Measurements from ENCODE around the gene MUC4. TPM values are rescaled to one million over a fixed set of nuclear protein-coding genes. Genes with fewer than 3 reads are reported as not detected.

Gene MUC4
- total and polyA plus RNA-seq, 10 of the 15 experiments (the other 5 are each of a cell fraction or from before 2014, with no cell fraction given) = 0.02 to 0.46 (median 0.27) TPM; not detected in 4

- RAD21 ChIA-PET (ENCODE audit: unreplicated experiment) = no interaction called here
- Histone ChIP-seq H3K36me3 (ENCODE audit: control insufficient read depth in 2 of 2, insufficient read depth in 2 of 2, low read length in 1 of 2) (no peaks in the 10 kb centered on the region), H3K4me2 (ENCODE audit: control insufficient read depth, insufficient read depth) (no peak overlapping the region), H3K9ac (ENCODE audit: control insufficient read depth, insufficient read depth, low read length) (no peak overlapping the region), H3K79me2 (ENCODE audit: control insufficient read depth, insufficient read depth, low read length) (no peaks in the 10 kb centered on the region), H4K20me1 (ENCODE audit: control insufficient read depth, insufficient read depth) (no peaks in the 10 kb centered on the region), H3K27ac (ENCODE audit: control insufficient read depth, insufficient read depth) (no peak overlapping the region), H3K4me1 (ENCODE audit: control insufficient read depth, insufficient read depth, low read length) (no peaks in the 10 kb centered on the region), H3K4me3 (no peak overlapping the region), H2AFZ (ENCODE audit: control insufficient read depth, low read depth, low read length) (no peak overlapping the region), H3K27me3 (replicated peaks in 1 of 2; ENCODE audit: control insufficient read depth in 2 of 2, insufficient read depth in 2 of 2, low read length in 1 of 2) (no peaks in the 10 kb centered on the region; a peak in 1 of 4 replicates), H3K9me3 (replicated peaks; ENCODE audit: control insufficient read depth, insufficient read depth, low read length) (no peaks in the 10 kb centered on the region)
- CTCF ChIA-PET = interaction anchor here (1.2 kb wide), 1 partner anchor 25 kb away, joined by 3 read pairs; no protein-coding TSS in a partner anchor
- intact Hi-C loops (cut with micrococcal nuclease; ENCODE audit: unreplicated experiment) (no loop called here), in situ Hi-C loops (cut with MboI) (no loop called here)
- no TSS peak for BruUV-seq (replicated peaks)
- FAIRE-seq = no peak
- ATAC-seq = no peak
- no peak for DNase-seq (ENCODE audit: low read depth, low spot score)
- SMC1A ChIA-PET (ENCODE audit: uncharacterized antibody, unreplicated experiment) = no interaction called here
- POLR2A ChIA-PET = no interaction called here
- 66% methylated on average over 47 of the region's 47 CpGs for WGBS (ENCODE audit: insufficient coverage, insufficient replicate concordance, low lambda C conversion rate, missing lambda C conversion rate)
- TF ChIP-seq ASH2L (IDR thresholded peaks at IDR 0.05; ENCODE audit: borderline replicate concordance, low read depth) (no peak), REST (IDR thresholded peaks at IDR 0.05; ENCODE audit: low read depth, low read length) (no peak), HDAC2 (IDR thresholded peaks at IDR 0.05) (no peak), NFIC (IDR thresholded peaks at IDR 0.05; ENCODE audit: low read depth, low read length) (no peak), STAT3 (IDR thresholded peaks at IDR 0.05; ENCODE audit: low read depth, low read length) (no peak), SKIL (IDR thresholded peaks at IDR 0.05; ENCODE audit: low read depth, poor library complexity, severe bottlenecking) (no peak), YY1 (IDR thresholded peaks at IDR 0.05; ENCODE audit: low read depth, low read length) (no peak), ZBTB40 (IDR thresholded peaks at IDR 0.05; ENCODE audit: borderline replicate concordance) (no peak), SREBF1 (IDR thresholded peaks at IDR 0.05; ENCODE audit: low read length) (no peak), SP1 (IDR thresholded peaks at IDR 0.05; ENCODE audit: low read depth, low read length) (no peak), SUZ12 (IDR thresholded peaks at IDR 0.05; ENCODE audit: unreplicated experiment) (no peak), BMI1 (IDR thresholded peaks at IDR 0.05; ENCODE audit: borderline replicate concordance) (no peak), ATF7 (IDR thresholded peaks at IDR 0.05; ENCODE audit: low read depth) (no peak)
Observed at GRCh38 chr3:195825857-195826804, 14.4 kb upstream of the MUC4 start.

All from GM12878 (cell line).